Fibroblast of skin of left quadriceps (primary cell): Measurements from ENCODE around the gene ADPRH.

Experiments
- DNase-seq, 2 experiments: peaks; one replicate each; pipeline ENCODE4 v3.0.0-alpha.2; 2013; ENCODE audit warnings: low read depth in 2 of 2

ADPRH gene

GRCh38 chr3:119597548-119598288, 18.4 kb downstream of the ADPRH start, which contains the start of gene PLA1A:
Gene PLA1A (plus strand): TSS chr3:119597885. CDS start chr3:119597914, 29 bp downstream.
- no peak for DNase-seq

DNA sequence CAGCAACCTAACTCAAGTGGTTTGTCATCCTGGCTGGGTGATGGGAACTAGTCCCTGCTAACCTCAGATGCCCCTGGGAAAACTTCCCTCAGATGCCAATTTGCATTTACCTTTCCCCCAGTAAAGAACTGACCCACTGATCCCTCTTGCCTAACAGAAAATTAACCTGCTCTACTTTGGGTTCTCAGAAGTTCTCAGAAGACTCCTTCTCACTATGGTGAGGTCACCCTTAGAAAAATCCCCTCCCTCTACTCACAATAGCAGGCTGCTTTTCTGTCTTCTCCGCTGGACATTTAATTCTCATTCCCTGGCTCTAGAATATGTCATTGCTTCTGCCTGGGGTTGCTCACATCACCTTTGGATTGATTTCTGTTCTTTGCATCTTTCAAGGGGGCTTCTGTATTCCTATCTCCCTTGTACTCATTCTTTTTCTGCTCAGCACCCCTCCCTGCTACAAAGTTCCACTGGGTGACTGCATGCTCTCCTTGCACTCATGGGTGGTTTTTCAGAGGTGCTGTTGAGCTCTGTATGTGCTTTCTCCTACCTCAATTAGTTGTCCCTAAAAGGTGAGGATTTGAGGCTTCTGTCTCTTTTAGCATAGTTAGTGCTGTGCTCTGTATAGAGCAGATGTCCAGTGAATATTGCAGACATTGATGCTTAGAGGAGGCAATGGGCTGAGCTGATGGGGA, 19.3 kb downstream of the ADPRH start:
- no peak for DNase-seq

DNA sequence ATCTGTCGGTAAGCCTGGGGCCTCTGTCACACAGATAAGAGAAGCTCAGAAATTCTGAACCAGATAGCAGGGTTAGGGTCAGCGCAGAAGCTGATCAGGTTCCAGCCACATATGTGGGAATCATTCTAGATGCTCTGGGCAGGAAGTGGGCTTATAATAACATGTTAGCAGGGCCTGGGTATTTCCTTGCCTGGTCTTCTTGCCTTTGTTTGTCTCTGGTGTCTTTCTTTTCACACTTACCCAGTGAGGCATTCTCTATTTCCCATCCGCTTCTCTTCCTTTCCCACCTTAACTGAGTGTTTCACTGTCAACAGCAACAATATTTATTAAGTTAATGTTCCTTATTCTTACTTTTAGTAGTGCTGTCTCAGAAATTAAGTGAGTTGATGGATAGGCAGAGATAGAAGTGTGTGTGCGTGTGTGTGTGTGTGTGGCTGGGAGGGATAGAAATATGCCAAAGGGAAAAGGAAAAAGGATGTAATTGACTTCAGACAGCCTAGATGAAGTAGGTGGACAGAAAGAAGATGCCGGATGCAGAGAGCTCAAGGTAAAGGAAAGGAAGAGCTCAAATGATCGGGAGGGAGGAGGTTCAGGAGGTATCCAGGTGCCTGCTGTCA, 20.4 kb downstream of the ADPRH start:
- no peak for DNase-seq

- no peak for DNase-seq
Observed at GRCh38 chr3:119600732-119601131, 21.4 kb downstream of the ADPRH start.

GRCh38 chr3:119601154-119601553, 21.9 kb downstream of the ADPRH start:
- no peak for DNase-seq

- no peak for DNase-seq
Observed at GRCh38 chr3:119602676-119603075, 23.4 kb downstream of the ADPRH start.

DNA sequence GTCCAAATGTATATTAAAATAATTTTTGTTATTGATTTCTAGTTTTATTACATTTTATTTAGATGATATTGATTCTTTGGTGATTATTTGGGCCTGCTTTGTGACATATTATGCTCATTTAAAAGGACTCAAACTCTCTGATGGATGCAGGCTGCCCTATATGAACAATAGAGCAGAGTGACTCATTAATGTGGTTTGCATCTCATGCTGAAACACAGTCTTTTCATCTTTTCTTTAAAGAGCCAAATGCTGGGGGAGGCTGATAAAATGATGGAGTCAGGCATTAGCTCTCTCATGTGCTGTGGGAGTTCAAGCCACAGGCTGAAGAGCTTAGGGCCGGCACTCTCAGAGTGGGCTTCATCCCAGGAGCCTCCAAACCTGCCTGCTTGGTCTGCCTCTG, 25.6 kb downstream of the ADPRH start:
- DNase-seq = peak; percentile 27 to 40

DNA sequence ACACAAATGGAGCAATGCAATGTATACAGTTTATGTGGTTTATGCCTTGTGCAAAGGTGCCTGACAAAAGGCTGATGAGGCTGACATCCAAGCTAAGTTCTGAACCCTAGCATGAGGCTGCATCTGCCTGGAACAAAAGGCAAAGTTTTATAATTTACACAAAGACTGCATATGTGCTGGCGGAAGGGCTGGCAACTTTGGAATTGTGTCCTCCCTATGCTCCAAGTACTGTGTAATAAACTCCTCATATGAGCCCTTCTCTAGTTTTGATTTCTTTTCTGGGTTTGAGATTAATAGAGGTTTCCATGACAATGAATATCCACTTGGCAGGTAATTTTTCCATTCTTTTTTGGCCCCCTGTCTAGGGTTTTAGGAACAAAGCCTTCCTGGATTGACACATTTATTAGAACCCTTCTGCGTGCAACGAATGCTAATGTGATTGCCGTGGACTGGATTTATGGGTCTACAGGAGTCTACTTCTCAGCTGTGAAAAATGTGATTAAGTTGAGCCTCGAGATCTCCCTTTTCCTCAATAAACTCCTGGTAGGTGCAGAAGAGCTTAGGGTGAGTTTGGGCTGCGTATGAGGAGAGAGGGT, 29.2 kb downstream of the ADPRH start:
- DNase-seq = no peak

- no peak for DNase-seq
Observed at GRCh38 chr3:119609301-119609700, 30.0 kb downstream of the ADPRH start.

DNA sequence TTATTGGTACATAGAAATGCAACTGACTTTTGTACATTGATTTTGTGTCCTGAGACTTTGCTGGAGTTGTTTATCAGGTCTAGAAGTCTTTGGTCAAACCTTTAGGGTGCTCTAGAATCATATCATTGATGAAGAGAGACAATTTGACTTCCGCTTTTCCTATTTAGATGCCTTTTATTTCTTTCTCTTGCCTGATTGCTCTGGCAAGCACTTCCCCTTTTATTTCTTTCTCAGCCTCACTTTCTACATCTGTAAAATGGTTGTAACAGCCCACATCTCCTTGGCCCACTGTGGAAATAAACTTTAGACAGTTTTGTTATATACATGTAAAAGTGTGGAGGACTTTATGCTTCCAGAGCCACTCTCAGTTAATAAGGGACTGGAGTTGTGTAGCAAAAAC, 32.4 kb downstream of the ADPRH start:
- no peak for DNase-seq

DNA sequence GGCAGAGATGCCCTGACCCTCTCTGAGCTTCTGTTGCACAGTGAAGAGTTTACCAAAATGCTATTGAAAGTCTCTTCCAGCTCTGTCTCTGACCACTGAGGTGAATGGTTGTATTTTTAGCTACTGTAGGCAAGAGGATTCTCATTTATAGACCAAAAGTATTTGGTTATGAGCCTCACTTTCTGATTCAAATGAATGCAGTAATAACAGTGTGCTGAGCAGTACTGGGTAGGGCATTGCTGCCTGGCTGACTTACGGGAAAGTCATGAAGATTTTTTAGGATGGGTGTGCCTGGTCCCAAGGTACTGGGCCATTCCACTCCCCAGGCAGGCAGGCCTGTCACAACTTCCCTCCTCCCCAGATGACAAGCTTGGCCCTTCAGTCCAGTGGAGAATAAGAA, 33.9 kb downstream of the ADPRH start:
- DNase-seq = no peak

GRCh38 chr3:119613872-119614271, 34.6 kb downstream of the ADPRH start:
- no peak for DNase-seq

DNA sequence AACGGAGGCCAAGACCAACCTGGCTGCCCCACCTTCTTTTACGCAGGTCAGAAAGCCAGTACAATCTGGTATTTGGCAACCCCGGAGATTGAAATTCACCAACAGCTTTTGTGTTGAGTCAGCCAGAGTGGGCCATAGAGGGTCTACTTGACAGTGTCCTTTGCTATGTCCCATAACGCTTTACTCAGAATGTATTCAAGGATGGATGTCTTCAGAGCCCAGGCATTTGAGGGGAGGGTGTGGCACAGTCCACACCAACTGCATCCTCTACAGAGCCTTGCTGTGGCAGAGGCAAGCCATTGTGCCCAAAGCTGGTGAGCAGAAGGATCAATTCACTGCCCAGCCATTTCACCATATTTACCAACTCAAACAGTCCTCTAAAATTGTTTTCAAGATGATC, 36.8 kb downstream of the ADPRH start:
- DNase-seq = no peak

GRCh38 chr3:119619094-119619493, 39.8 kb downstream of the ADPRH start:
- DNase-seq = no peak

DNA sequence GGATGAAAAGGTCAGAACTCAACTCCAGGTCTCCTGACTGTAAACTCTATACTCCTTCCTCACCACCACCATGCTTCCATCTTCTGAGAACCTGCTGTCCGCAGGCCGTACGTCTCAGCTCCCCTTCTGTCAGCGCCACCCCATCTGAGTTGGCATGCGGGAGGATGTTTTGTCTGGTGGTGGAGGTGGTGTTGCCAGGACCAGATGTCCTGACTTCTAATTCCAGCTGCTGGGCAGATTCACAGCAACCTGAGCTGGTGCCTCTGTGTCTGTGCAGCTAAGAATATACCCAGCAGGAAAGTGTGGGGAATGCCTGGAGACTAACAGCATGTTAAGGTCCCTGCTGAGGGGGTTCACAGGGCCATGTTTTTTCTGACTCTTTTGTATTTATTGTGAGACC, 41.6 kb downstream of the ADPRH start:
- DNase-seq = no peak

DNA sequence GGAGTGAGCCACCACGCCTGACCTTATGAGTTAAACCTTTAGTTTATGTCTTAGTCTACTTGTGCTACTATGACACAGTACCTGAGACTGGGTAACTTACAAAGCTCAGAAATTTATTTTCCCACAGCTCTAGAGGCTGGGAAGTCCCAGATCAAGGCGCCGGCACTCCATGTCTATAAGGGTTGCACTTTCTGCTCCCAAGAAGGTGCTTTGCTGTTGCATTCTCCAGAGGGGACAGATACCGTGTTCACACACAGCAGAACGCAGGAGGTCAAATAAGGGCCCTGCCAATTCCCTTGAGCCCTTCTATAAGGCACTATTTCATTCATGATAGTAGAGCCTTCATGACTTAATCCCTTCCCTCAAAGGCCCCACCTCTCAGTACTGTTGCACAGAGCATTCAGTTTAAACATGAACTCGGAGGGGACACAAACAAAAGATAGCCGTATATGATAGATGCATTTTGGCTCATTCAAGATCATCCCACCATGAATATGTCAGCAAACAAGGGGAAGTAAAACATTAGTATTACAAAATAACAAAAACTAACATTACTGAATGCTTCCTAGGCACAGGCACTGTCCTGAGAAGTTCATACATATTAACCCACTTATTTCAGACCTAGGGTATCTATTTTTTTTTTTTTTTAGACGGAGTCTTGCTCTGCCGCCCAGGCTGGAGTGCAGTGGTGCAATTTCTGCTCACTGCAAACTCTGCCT, 44.9 kb downstream of the ADPRH start:
- DNase-seq = no peak

- DNase-seq = no peak
Observed at GRCh38 chr3:119625451-119626153, 46.3 kb downstream of the ADPRH start.

GRCh38 chr3:119626196-119626595, 46.9 kb downstream of the ADPRH start:
- no peak for DNase-seq

GRCh38 chr3:119627461-119627860, 48.2 kb downstream of the ADPRH start:
- no peak for DNase-seq

GRCh38 chr3:119628390-119628789, 49.1 kb downstream of the ADPRH start:
- DNase-seq = no peak

DNA sequence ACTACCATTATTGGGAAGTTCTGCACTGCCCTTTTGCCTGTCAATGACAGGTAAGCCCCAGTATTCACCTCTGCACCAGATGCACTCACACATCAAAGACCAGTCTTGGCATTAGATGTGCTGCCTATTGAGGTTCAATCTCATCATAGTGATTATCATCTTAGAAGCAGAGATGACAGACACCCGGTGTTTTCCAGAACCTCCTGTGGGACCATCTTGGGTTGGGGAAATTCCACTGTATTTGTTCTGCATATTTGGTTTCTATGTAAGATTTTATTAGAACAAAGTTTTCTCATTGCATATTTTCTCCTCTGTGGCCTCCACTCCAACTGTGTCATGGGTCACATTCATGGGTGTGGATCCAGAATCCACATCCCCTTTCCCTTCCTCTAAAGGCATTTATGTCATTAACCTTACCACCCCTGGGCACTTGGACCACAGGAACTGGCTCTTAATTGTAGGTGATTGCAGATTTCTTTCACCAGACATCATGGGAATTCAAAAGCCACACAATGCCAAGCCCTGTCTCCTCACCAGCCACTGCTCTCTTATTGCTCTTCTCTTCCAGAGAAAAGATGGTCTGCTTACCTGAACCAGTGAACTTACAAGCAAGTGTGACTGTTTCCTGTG, 49.6 kb downstream of the ADPRH start:
- no peak for DNase-seq
